Endothelial cell of umbilical vein (primary cell): ENCODE data around the gene PADI1. TPM values are rescaled to one million over a fixed set of nuclear protein-coding genes. Genes with fewer than 3 reads are reported as not detected.

Experiments used
- BruUV-seq: library from RNA; stranded (reverse); fragments of 400-500 nt; replicated peaks from 2 replicates; lab custom pipeline; 2021; lab: Mats Ljungman, UMichigan
- CTCF ChIA-PET: fragments of 300-600, 350-600 bp; sonication (Branson Sonifier 250); formaldehyde crosslinking; loops from one replicate; lab custom pipeline; 2021; ENCODE audit warnings: antibody characterized with exemption, inconsistent platforms; lab: Charles Lee
- POLR2A ChIA-PET: fragments of 300-600, 350-600 bp; sonication (Branson Sonifier 250); formaldehyde crosslinking; loops from one replicate; lab custom pipeline; 2021; ENCODE audit warnings: antibody characterized with exemption, inconsistent platforms; lab: Charles Lee
- DNase-seq: peaks from one replicate; pipeline ENCODE4 v3.0.0-alpha.2; 2011; ENCODE audit warnings: low read depth, low spot score
- FAIRE-seq: peaks from 2 replicates; lab custom pipeline; 2011; peaks lifted over from hg19 to GRCh38; lab: Jason Lieb, UNC
- H2AFZ ChIP-seq: 2 replicates; pipeline ENCODE4 v1.6.0; 2012; ENCODE audit warnings: low read depth, low read length, control low read depth, inconsistent platforms
- H3K27ac ChIP-seq: 2 replicates; pipeline ENCODE4 v1.5.1; 2011; ENCODE audit warnings: low read depth, mild to moderate bottlenecking, control low read depth, low read length, moderate library complexity; ENCODE audit not compliant: insufficient read depth
- H3K27me3 ChIP-seq, 2 experiments: 2 replicates each; pipeline versions ENCODE4 v1.6.0 to v1.6.1; 2011; ENCODE audit warnings: low read length in 2 of 2, mixed read lengths in 1 of 2; ENCODE audit not compliant: control insufficient read depth in 2 of 2, insufficient read depth in 2 of 2
- H3K36me3 ChIP-seq, 2 experiments: 2 replicates in 1 of 2; 3 replicates in 1 of 2; pipeline ENCODE4 v1.5.1; 2011; ENCODE audit warnings: low read length in 2 of 2, mild to moderate bottlenecking in 1 of 2, moderate library complexity in 1 of 2; ENCODE audit not compliant: control insufficient read depth in 2 of 2, insufficient read depth in 2 of 2; ENCODE audit errors: extremely low read depth in 1 of 2
- H3K4me1 ChIP-seq: 3 replicates; pipeline ENCODE4 v1.5.1; 2011; ENCODE audit warnings: mild to moderate bottlenecking, low read length; ENCODE audit not compliant: control insufficient read depth, insufficient read depth; ENCODE audit errors: extremely low read depth
- H3K4me2 ChIP-seq: 2 replicates; pipeline ENCODE4 v1.6.1; 2011; ENCODE audit warnings: low read length, control low read depth, mixed read lengths; ENCODE audit not compliant: insufficient read depth
- H3K4me3 ChIP-seq, 3 experiments: fragments of 200-600 bp in 1 of 3; sonication (generic), shearing (Covaris generic) in 1 of 3; replicated peaks in 1 of 3; 2 replicates each; pipeline ENCODE4 v1.5.1; 2011 to 2016; ENCODE audit warnings: control low read depth in 3 of 3, low read length in 3 of 3, mild to moderate bottlenecking in 2 of 3, inconsistent platforms in 1 of 3, low read depth in 1 of 3, moderate library complexity in 1 of 3; ENCODE audit not compliant: insufficient read depth in 1 of 3
- H3K79me2 ChIP-seq: 2 replicates; pipeline ENCODE4 v1.6.0; 2012; ENCODE audit warnings: low read length, inconsistent platforms; ENCODE audit not compliant: control insufficient read depth, insufficient read depth
- H3K9ac ChIP-seq: replicated peaks from 2 replicates; pipeline ENCODE3; 2011; ENCODE audit warnings: low read length, control low read depth; ENCODE audit not compliant: insufficient read depth; ENCODE audit errors: extremely low read depth
- H3K9me1 ChIP-seq: replicated peaks from 3 replicates; pipeline ENCODE4 v1.6.0; 2011; ENCODE audit warnings: mild to moderate bottlenecking, low read length; ENCODE audit not compliant: control insufficient read depth, insufficient read depth; ENCODE audit errors: extremely low read depth
- H3K9me3 ChIP-seq: replicated peaks from 2 replicates; pipeline ENCODE4 v1.5.1; 2012; ENCODE audit warnings: low read length, inconsistent platforms; ENCODE audit not compliant: control insufficient read depth, insufficient read depth
- H4K20me1 ChIP-seq: replicated peaks from 2 replicates; pipeline ENCODE3; 2011; ENCODE audit warnings: mild to moderate bottlenecking, low read length; ENCODE audit not compliant: control insufficient read depth, insufficient read depth; ENCODE audit errors: extremely low read depth
- EZH2 ChIP-seq: IDR thresholded peaks from 2 replicates; pipeline ENCODE4 v1.6.1; 2012; ENCODE audit warnings: borderline replicate concordance, low read depth, mild to moderate bottlenecking, moderate library complexity, low read length, inconsistent platforms; ENCODE audit not compliant: severe bottlenecking
- FOS ChIP-seq: IDR thresholded peaks from 2 replicates; pipeline ENCODE4 v1.6.1; 2011; ENCODE audit warnings: mild to moderate bottlenecking, low read length, moderate library complexity, borderline replicate concordance; ENCODE audit not compliant: insufficient read depth
- GATA2 ChIP-seq: IDR thresholded peaks from 2 replicates; pipeline ENCODE4 v1.7.0; 2011; ENCODE audit warnings: low read depth, mild to moderate bottlenecking, moderate library complexity, mixed read lengths, low read length; ENCODE audit not compliant: insufficient read length, insufficient read depth
- JUN ChIP-seq: IDR thresholded peaks from 2 replicates; pipeline ENCODE4 v1.6.1; 2011; ENCODE audit warnings: borderline replicate concordance, low read depth; ENCODE audit not compliant: insufficient read length, insufficient read depth
- MYC ChIP-seq: IDR thresholded peaks from one replicate; pipeline ENCODE4 v1.6.1; 2011; ENCODE audit warnings: mild to moderate bottlenecking, low read depth, low read length
- POLR2A ChIP-seq: IDR thresholded peaks from 2 replicates; pipeline ENCODE4 v1.6.1; 2012; ENCODE audit warnings: low read depth, mild to moderate bottlenecking, control low read depth, low read length
- POLR2AphosphoS5 ChIP-seq: IDR thresholded peaks from 2 replicates; pipeline ENCODE4 v1.6.1; 2012; ENCODE audit warnings: low read depth, mild to moderate bottlenecking, control low read depth, low read length, moderate library complexity; ENCODE audit not compliant: insufficient read depth
- dilution Hi-C: fragments of 300-500 bp; cut with MboI; formaldehyde crosslinking; loops from one replicate; pipeline ENCODE4 v1.15.0; 2019; ENCODE audit warnings: low sequenced_read_pairs; ENCODE audit not compliant: extremely low pct_ligation_motif_present
- intact Hi-C: fragments of 100-400 bp; cut with micrococcal nuclease; formaldehyde crosslinking; loops from one replicate; pipeline ENCODE4 v1.10.0; 2022
- polyA plus RNA-seq, 4 experiments: library from polyadenylated mRNA; depleted of rRNA in 3 of 4; stranded (reverse) in 3 of 4; unstranded in 1 of 4; fragments of >200 nt; gene quantifications; 2 replicates each; pipeline versions ENCODE4 v1.2.1 to v1.2.3, GENCODE V29; 2011 to 2012; ENCODE audit warnings: missing spikeins in 1 of 4
- total RNA-seq: library from RNA; stranded (reverse); gene quantifications from 2 replicates; pipeline ENCODE4 v1.2.3, GENCODE V29; 2021
- TF ChIP-seq, protein P1 (sequence below): IDR thresholded peaks from 2 replicates; pipeline ENCODE4 v1.6.1; 2011; ENCODE audit not compliant: insufficient read depth, insufficient read length
- TF ChIP-seq, protein P2 (sequence below), 2 donors: IDR thresholded peaks; 1 replicate in 1 of 2; 2 replicates in 1 of 2; pipeline ENCODE4 v1.5.1; 2011; ENCODE audit warnings: low read length in 2 of 2, mild to moderate bottlenecking in 2 of 2, moderate library complexity in 2 of 2, control low read depth in 1 of 2, inconsistent platforms in 1 of 2, low read depth in 1 of 2; ENCODE audit not compliant: insufficient read depth in 1 of 2; ENCODE audit errors: extremely low read depth in 1 of 2

The PADI1 gene
- total and polyA plus RNA-seq, 2 donors (not counting 3 experiments of a cell fraction or from before 2014, with no cell fraction given), result 0.01 TPM; not detected in 1

DNA sequence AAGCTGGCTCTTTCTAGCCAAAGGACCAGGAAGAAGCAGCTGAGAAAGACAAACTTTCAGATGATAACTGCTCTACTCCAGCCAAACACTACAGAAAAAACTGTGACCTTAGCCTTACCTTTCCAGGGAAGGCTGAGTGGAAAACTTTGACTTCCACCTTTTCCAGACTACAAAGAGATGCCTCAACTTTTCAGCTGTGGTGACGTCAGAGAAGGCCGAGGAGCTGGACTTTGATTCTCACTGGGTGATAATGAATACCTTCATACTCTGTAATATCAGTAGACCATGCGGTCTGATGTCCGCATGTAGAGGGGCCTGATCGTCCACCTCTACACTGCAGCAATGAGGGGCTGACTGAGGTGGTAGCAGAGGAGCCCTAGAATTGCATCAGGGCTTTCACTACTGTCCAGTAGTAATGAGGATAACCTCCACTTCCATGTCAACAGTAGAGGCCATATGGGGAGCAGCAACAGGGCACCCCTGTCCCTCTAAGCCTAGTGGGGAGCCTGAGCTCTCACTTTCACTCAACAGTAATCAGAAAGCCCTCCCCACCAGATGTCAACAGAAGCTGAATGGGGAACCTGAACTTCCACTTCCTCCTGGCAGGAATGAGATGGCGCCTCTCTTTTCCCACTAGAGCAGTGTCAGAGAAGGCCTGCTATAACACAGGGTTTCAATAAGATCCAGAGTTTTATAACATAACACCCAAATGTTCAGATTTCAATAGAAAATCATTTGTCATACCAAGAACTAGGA, 28.4 kb upstream of the PADI1 start:
- Histone ChIP-seq H3K4me2 (no peak overlapping the region), H3K4me1 (no peaks in the 10 kb centered on the region), H3K9me1 (no peaks in the 10 kb centered on the region), H3K4me3 (no peak overlapping the region), H3K9me3 (no peaks in the 10 kb centered on the region), H4K20me1 (no peaks in the 10 kb centered on the region), H3K9ac (no peak overlapping the region), H3K79me2 (no peaks in the 10 kb centered on the region), H3K36me3 (no peaks in the 10 kb centered on the region), H3K27ac (no peak overlapping the region), H2AFZ (no peak overlapping the region), H3K27me3 (peaks cover 7 to 15% of the 10 kb centered on the region in 2 experiments)
- dilution Hi-C loops (no loop called here), intact Hi-C loops (no loop called here)
- DNase-seq (no peak), FAIRE-seq (no peak)
- TF ChIP-seq MYC (no peak), EZH2 (no peak), GATA2 (no peak), FOS (no peak), POLR2AphosphoS5 (no peak), JUN (no peak), POLR2A (no peak)
- TF ChIP-seq, protein P1, sequence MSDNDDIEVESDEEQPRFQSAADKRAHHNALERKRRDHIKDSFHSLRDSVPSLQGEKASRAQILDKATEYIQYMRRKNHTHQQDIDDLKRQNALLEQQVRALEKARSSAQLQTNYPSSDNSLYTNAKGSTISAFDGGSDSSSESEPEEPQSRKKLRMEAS, result no peak
- TF ChIP-seq, protein P2, sequence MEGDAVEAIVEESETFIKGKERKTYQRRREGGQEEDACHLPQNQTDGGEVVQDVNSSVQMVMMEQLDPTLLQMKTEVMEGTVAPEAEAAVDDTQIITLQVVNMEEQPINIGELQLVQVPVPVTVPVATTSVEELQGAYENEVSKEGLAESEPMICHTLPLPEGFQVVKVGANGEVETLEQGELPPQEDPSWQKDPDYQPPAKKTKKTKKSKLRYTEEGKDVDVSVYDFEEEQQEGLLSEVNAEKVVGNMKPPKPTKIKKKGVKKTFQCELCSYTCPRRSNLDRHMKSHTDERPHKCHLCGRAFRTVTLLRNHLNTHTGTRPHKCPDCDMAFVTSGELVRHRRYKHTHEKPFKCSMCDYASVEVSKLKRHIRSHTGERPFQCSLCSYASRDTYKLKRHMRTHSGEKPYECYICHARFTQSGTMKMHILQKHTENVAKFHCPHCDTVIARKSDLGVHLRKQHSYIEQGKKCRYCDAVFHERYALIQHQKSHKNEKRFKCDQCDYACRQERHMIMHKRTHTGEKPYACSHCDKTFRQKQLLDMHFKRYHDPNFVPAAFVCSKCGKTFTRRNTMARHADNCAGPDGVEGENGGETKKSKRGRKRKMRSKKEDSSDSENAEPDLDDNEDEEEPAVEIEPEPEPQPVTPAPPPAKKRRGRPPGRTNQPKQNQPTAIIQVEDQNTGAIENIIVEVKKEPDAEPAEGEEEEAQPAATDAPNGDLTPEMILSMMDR (IDR thresholded peaks at IDR 0.05; ENCODE audit: extremely low read depth in 1 of 2, insufficient read depth in 1 of 2, low read depth in 1 of 2, low read length in 2 of 2), result no peak
- BruUV-seq, result no TSS peak
- POLR2A ChIA-PET, result no interaction called here
- CTCF ChIA-PET, result interaction anchor here (1.1 kb wide), 1 partner anchor 8 kb away, joined by 3 read pairs; no protein-coding TSS in a partner anchor
